Fibroblast of lung (primary cell): ENCODE data around the gene RERE. TPM values are rescaled to one million over a fixed set of nuclear protein-coding genes. Genes with fewer than 3 reads are reported as not detected.

Experiments
- DNase-seq, 2 donors: peaks; one replicate each; pipeline versions ENCODE4 v3.0.0 to v3.0.0-alpha.2; 2010; ENCODE audit warnings: low read depth in 2 of 2
- H2AFZ ChIP-seq: 2 replicates; pipeline ENCODE4 v1.5.1; 2012; ENCODE audit warnings: low read length, control low read depth, inconsistent platforms
- H3K27ac ChIP-seq: 2 replicates; pipeline ENCODE4 v1.5.1; 2011; ENCODE audit warnings: low read length, control low read depth; ENCODE audit not compliant: insufficient read depth
- H3K27me3 ChIP-seq: 2 replicates; pipeline ENCODE4 v1.5.1; 2011; ENCODE audit warnings: mild to moderate bottlenecking, low read length; ENCODE audit not compliant: control insufficient read depth, insufficient read depth
- H3K36me3 ChIP-seq: 2 replicates; pipeline ENCODE4 v1.5.1; 2011; ENCODE audit warnings: low read length; ENCODE audit not compliant: control insufficient read depth, insufficient read depth
- H3K4me1 ChIP-seq: 2 replicates; pipeline ENCODE4 v1.5.1; 2011; ENCODE audit warnings: low read length; ENCODE audit not compliant: control insufficient read depth, insufficient read depth; ENCODE audit errors: extremely low read depth
- H3K4me2 ChIP-seq: 2 replicates; pipeline ENCODE4 v1.5.1; 2011; ENCODE audit warnings: low read length, control low read depth; ENCODE audit not compliant: insufficient read depth; ENCODE audit errors: extremely low read depth
- H3K4me3 ChIP-seq, 4 experiments: fragments of 200-600 bp in 1 of 4; sonication (generic) in 1 of 4; replicated peaks in 1 of 4; 2 replicates each; pipeline ENCODE4 v1.5.1; 2011 to 2016; ENCODE audit warnings: low read length in 4 of 4, low read depth in 3 of 4, mild to moderate bottlenecking in 3 of 4, control low read depth in 2 of 4, inconsistent platforms in 1 of 4, mixed read lengths in 1 of 4; ENCODE audit not compliant: insufficient read depth in 1 of 4; ENCODE audit errors: control extremely low read depth in 1 of 4
- H3K79me2 ChIP-seq: 2 replicates; pipeline ENCODE4 v1.5.1; 2012; ENCODE audit warnings: mild to moderate bottlenecking, low read length, inconsistent platforms; ENCODE audit not compliant: control insufficient read depth, insufficient read depth
- H3K9ac ChIP-seq: 2 replicates; pipeline ENCODE4 v1.5.1; 2011; ENCODE audit warnings: mild to moderate bottlenecking, low read length, control low read depth; ENCODE audit not compliant: insufficient read depth
- H3K9me3 ChIP-seq: 2 replicates; pipeline ENCODE4 v1.5.1; 2012; ENCODE audit warnings: low read depth, low read length; ENCODE audit not compliant: control insufficient read depth, insufficient read depth
- H4K20me1 ChIP-seq: 2 replicates; pipeline ENCODE4 v1.5.1; 2011; ENCODE audit warnings: low read length; ENCODE audit not compliant: control insufficient read depth, insufficient read depth; ENCODE audit errors: extremely low read depth
- EZH2 ChIP-seq: IDR thresholded peaks from 2 replicates; pipeline ENCODE4 v1.5.1; 2012; ENCODE audit warnings: low read length, control low read depth, mild to moderate bottlenecking; ENCODE audit errors: missing control alignments
- polyA plus RNA-seq, 2 donors: library from polyadenylated mRNA; depleted of rRNA in 1 of 2; stranded (reverse) in 1 of 2; unstranded in 1 of 2; fragments of >200 nt; gene quantifications; 2 replicates each; pipeline ENCODE4 v1.2.1, GENCODE V29; 2011 to 2012; ENCODE audit warnings: missing spikeins in 1 of 2
- total RNA-seq: library from RNA; depleted of rRNA; stranded (reverse); fragments of >200 nt; gene quantifications from 2 replicates; pipeline ENCODE4 v1.2.1, GENCODE V29; 2014
- TF ChIP-seq, protein P1 (sequence below), 2 donors: IDR thresholded peaks in 1 of 2; conservative IDR thresholded peaks in 1 of 2; 1 replicate in 1 of 2; 2 replicates in 1 of 2; pipeline ENCODE4 v1.5.1; 2011 to 2012; ENCODE audit warnings: low read length in 2 of 2, control low read depth in 1 of 2, inconsistent platforms in 1 of 2, low read depth in 1 of 2, mild to moderate bottlenecking in 1 of 2

The RERE gene
- total and polyA plus RNA-seq, 2 donors (not counting 1 experiment from before 2014, with no cell fraction given): 3.7 to 51.0 TPM

- no peaks in the 10 kb centered on the region for H4K20me1 ChIP-seq
- H3K4me3 ChIP-seq: no peak overlapping the region
- no peak overlapping the region for H2AFZ ChIP-seq
- peaks cover 39% of the 10 kb centered on the region for H3K4me1 ChIP-seq
- H3K27me3 ChIP-seq: no peaks in the 10 kb centered on the region
- peaks cover 44% of the 10 kb centered on the region for H3K79me2 ChIP-seq
- peak overlapping the region; percentile 24 for H3K9ac ChIP-seq
- H3K27ac ChIP-seq: peak overlapping the region; percentile 84
- TF ChIP-seq, protein P1, sequence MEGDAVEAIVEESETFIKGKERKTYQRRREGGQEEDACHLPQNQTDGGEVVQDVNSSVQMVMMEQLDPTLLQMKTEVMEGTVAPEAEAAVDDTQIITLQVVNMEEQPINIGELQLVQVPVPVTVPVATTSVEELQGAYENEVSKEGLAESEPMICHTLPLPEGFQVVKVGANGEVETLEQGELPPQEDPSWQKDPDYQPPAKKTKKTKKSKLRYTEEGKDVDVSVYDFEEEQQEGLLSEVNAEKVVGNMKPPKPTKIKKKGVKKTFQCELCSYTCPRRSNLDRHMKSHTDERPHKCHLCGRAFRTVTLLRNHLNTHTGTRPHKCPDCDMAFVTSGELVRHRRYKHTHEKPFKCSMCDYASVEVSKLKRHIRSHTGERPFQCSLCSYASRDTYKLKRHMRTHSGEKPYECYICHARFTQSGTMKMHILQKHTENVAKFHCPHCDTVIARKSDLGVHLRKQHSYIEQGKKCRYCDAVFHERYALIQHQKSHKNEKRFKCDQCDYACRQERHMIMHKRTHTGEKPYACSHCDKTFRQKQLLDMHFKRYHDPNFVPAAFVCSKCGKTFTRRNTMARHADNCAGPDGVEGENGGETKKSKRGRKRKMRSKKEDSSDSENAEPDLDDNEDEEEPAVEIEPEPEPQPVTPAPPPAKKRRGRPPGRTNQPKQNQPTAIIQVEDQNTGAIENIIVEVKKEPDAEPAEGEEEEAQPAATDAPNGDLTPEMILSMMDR (conservative IDR thresholded peaks at IDR 0.05 in 1 of 2, IDR thresholded peaks at IDR 0.05 in 1 of 2; ENCODE audit: low read depth in 1 of 2, low read length in 2 of 2): no peak
- no peak for TF ChIP-seq EZH2
- no peaks in the 10 kb centered on the region for H3K36me3 ChIP-seq
- peak; percentile 98 to 100 for DNase-seq
- no peaks in the 10 kb centered on the region for H3K9me3 ChIP-seq
- peak overlapping the region; percentile 51 for H3K4me2 ChIP-seq
Observed at GRCh38 chr1:8396786-8397406, 420.5 kb downstream of the RERE start.

DNA sequence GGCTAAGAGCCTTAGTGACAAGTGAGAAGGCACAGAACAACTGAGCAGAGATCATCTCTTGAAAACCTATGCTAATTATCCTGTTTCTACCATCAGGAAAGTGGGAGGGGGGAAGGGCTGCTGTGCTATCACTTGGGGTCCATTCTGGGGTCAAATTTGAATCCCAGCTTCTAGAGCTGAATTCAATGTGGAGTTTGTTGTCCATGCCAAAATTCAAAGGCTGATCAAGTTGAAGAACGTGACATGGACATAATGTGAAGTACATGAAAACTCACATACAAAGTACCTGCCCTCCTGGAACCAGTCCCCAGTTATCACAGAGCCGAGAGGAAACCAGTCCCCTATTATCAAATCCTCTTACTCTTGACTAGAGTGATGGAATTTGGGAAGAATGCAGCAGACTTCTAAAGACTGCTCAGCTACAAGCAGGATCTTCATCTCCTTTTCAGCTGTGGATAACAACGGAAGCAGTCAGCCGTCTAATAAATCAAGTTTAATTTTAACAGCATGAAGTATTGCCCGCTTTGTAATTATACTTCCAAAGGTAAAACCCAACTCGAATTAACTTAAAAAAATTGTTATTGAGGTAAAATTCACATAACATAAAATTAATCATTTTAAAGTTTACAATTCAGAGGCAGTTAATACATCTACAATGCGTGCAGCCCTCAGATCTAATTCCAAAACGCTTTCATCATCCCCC lies 421.2 kb downstream of the RERE start:
- peak; percentile 59 to 87 for DNase-seq
- no peak overlapping the region for H2AFZ ChIP-seq
- peak overlapping the region; percentile 50 for H3K9ac ChIP-seq

DNA sequence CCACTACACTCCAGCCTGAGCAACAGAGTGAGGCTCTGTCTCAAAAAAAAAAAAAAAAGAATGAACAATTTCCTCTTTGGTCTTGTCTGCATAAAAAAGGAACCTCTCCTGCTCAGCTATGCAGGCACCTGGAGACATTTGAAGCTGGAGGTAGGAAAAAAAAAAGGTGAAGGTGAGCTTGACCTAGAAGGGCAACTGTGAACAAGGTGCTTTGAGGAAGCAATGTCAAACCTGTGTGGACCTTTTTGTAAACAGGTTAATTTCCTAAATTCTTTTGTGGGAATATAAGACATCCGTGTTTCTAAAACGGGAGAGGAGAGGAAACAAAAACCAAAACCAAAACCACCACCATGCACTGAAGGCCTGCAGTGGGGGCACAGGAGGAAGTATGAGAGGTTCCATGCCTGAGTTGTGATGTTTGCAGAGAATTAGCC lies 422.0 kb downstream of the RERE start:
- H3K27me3 ChIP-seq: no peaks in the 10 kb centered on the region
- TF ChIP-seq, protein P1 (conservative IDR thresholded peaks at IDR 0.05 in 1 of 2, IDR thresholded peaks at IDR 0.05 in 1 of 2; ENCODE audit: low read depth in 1 of 2, low read length in 2 of 2): no peak
- TF ChIP-seq EZH2: no peak
- H2AFZ ChIP-seq: no peak overlapping the region
- no peak overlapping the region for H3K4me3 ChIP-seq
- peak overlapping the region; percentile 26 for H3K9ac ChIP-seq
- H3K36me3 ChIP-seq: peaks cover 2% of the 10 kb centered on the region
- H3K27ac ChIP-seq: peak overlapping the region; percentile 84
- peaks cover 51% of the 10 kb centered on the region for H3K79me2 ChIP-seq
- DNase-seq: peak in 1 of 2 donors; percentile 23
- no peaks in the 10 kb centered on the region for H4K20me1 ChIP-seq
- H3K4me2 ChIP-seq: peak overlapping the region; percentile 40
- H3K9me3 ChIP-seq: no peaks in the 10 kb centered on the region
- peaks cover 39% of the 10 kb centered on the region for H3K4me1 ChIP-seq

More for the DNA sequence above, 421.2 kb downstream of the RERE start:
- Histone ChIP-seq H3K79me2 (peaks cover 48% of the 10 kb centered on the region), H3K27ac (peak overlapping the region; percentile 84), H4K20me1 (no peaks in the 10 kb centered on the region), H3K27me3 (no peaks in the 10 kb centered on the region), H3K4me2 (peak overlapping the region; percentile 55), H3K36me3 (no peaks in the 10 kb centered on the region), H3K4me1 (peaks cover 39% of the 10 kb centered on the region), H3K9me3 (no peaks in the 10 kb centered on the region), H3K4me3 (no peak overlapping the region)
- TF ChIP-seq EZH2: no peak
- TF ChIP-seq, protein P1 (conservative IDR thresholded peaks at IDR 0.05 in 1 of 2, IDR thresholded peaks at IDR 0.05 in 1 of 2; ENCODE audit: low read depth in 1 of 2, low read length in 2 of 2): no peak
